HG02938 (cell line): ENCODE measurements around the gene GPR82.
"Not testable (repeated sequence)": the region's sequence is repeated elsewhere in the genome, so short reads cannot be mapped to it uniquely, and the experiment has no call there.

Experiments
- ATAC-seq: cut with Tn5 transposase; IDR thresholded peaks from one replicate; pipeline ENCODE4 v1.9.1; 2021; ENCODE audit warnings: mild to moderate bottlenecking, moderate library complexity; ENCODE audit not compliant: unreplicated experiment

Gene GPR82

DNA sequence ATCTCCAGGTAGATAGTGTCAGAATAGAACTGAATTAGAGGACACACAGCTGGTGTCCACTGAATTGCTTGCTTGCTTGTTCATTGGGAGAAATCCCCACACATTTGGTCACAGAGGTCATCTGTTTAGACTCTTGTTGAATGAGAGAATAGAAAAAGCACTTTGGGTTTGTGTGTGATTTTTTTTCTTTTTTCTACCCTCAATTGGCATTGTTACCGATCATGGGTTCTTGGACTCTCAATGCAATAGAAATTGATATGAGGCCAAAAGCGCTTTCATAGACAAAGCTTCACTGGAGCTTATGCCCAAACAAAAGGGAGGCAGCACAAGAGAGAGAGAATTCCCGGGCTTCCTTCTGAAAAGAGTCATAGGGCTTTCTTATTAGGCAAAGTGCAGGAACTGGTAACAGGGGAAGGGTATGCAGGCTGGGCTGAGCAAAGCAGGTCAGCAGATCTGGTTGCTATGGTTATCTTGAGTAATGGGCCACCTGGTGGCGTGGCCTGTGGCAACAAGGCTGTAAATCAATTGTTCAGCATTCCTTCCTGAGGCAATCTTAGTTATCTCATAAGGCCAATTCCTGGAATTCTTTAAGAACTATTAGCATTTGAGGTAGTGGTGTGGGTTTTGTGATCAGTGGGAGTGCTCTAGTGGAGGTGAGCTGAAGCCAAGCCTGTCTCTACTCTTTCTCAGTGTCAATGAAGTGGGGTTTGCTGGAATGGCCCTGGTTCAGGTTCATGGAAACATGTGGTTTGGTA lies 5.3 kb upstream of the GPR82 start:
- no peak for ATAC-seq

DNA sequence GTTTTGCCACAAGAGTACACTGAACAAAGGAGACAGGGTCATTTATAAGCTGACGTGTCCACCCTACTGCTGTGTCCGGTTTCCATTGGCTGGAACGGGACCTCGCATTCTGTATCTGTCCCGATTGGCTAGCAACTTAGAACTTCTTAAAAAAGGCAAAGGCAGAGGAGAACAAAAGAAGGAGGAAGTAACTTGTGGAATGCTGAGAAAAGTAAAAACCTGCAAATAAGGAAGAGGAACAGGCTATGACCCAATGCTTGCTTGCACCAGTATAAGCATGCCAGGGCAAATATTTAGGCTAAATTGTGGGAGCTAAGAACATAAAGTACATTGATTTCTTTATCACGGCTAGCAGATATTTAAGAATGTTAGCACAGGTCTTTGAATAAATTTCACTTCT lies 4.4 kb upstream of the GPR82 start:
- not testable (repeated sequence) for ATAC-seq

DNA sequence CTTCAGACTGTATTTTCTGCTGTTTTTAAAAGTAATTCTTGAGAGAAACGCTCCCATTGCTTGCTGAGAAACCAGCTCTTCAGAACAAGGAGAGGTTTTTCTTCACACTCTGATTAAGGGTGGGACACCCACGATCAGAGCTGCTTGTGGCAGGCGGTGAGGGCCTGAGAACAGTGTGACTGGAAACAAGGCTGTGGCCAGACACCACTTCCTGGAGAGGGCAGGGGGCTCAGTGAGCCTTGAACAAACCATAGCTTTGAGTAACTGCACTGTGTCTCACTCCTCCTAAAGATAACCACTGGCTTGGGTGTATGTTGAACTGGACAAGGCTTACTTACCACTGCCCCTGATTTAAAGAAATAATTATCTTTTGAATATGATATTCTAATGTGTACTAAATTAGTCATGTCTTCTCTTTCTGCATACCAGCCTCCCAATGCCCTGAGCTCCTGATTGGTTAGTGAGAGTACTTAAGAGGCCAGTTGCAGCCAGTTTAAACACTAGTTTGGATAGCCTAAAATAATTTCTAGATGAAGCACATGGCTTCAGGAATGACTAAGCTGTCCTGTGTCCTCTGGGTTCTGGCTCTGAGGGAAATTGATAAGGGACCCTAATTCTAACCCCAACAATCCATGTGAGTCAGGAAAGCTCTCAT lies 3.7 kb upstream of the GPR82 start:
- ATAC-seq = peak; percentile 96

DNA sequence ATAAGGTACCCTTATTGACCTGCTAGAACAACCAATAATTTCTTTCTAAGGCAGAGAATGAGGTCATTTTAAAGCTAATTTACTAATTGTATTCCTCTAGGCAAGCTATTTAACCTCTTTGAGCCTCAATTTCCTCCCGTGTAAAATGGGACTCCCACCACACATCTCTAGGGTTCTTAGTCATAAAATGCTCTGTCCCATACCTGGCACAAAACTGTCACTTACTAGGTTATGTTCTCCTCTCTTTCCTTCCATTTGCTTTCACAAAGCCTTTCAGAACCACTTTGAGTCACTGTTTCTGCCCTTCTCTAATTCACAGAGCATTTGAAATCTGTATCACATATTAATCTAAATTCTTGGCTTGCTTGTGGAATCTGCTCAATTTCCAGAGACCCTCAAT lies 2.4 kb upstream of the GPR82 start:
- ATAC-seq = no peak

DNA sequence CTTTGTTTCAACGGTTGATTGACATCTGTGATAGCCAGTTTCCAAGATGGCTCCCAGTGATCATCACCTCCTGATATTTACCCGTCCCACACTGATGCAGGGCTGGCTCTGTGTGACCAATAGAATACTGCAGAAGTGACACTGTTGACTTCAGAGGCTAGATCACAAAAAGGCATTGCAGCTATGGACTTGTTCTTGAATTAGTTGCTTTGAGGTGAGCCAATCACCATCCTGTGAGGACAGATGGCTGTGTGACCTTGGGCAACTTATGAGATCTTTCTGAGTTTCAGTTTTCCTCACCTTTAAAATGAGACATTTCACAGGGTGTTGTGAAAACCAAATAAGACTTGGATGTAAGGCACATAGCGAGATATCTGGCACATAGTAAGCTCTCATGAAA lies 1.8 kb upstream of the GPR82 start:
- ATAC-seq = no peak

DNA sequence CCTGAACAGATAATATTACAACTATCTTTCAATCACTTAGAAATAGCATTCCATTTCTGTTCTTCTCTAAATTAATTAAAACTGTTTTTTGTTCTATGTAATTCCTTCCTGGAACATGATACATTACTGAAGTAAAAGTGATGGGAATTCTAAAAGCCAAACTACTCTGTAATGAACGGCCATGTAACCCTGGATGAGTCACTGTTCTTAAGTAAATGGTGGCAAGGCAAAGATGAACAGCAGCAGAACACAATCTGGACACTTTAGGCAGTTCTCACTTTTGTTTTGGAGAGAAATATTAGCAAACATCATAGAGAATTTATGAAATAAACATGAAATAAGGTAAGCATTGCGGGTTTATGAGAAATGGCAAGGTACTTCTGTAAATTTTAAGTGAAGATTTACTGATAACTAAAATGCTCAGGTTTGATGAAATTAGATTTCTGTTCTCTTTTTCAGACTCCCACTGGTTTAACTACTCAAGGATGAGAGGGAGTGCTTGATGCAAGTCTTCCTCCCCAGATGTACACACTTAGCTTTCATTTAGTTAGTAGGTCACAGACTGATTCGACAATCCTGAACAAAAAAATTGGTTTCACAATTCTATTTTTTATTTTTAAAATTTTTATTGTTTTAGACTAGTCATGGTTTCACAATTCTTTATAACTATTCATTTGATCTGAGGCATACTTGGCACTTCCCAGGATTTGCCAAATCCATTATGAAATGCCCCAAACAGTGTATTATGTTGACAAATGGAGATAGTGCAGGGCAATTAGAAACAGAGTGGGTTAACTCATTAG lies 964 bp upstream of the GPR82 start:
- ATAC-seq = no peak

DNA sequence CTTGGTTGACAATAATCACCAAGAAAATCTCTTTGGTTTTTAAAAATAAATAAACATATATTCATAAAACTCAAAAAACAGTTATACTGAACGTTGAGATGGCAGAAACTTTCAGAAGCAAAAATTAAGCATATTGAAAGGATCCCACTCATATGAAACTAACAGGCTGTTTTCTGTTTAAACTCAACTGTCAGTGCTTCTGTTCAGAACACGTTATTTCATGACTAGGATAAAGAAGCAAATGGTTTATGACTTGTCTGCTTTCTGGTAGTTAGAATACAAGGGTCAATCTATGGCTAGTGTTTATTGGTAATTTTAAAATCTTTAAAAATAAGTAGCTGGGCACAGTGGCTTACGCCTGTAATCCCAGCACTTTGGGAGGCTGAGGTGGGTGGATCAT lies 4.1 kb downstream of the GPR82 start:
- no peak for ATAC-seq

DNA sequence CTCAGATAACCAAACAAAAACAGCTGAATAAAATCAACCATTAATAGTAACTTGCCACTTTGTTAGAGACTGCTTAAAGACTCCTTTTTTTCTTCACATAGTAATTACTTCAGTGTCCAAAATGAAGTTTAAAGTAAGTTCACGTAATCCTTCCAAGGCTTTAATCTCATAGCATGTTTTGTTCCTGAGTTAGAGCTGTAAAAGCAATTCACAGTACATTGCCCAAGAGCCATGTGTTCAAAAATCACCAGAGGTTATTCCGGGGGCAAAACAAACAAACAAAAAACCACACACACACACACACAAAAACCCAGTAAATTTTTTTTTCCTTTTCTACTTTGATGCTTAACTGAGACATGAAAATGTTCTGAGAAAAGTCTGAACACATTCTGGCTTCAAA lies 6.1 kb downstream of the GPR82 start:
- ATAC-seq = no peak

DNA sequence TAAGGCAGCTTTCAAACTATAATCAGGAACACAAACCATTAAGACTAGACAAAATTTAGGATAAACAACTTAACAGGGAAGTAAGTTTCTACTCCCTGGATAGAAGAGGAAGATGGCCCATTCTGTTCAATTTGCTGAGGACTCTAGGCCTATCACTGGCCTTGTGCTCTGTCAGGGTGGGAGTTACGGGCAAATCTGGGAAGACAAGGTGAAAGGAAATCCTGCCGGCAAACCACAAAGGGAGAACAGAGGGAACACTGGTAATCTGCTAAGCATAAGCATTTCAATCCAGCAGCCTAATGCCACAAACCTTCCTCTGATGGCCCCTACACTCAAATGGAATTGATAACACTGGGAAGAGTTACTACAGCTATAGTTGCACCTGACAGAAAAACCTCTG lies 8.3 kb downstream of the GPR82 start:
- ATAC-seq = no peak

DNA sequence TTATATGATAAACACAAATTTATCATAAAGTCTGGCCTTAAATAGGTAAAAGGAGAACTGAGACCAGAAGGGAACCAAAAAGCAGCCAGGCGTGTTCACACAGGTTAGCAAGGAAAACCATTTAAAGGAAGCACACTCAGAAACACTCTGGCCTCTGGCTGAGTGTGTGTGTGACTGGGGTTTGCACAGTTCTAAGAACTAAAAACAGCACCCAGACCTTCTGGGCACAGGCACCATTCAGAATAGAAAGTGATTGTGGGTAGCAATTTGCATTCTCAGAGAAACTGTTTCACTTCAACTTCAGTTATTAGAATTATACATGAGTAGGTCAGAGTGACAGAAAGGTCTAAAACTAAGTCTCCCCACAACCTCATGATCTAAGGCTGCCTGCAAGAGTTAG lies 10.0 kb downstream of the GPR82 start:
- peak; percentile 96 for ATAC-seq

DNA sequence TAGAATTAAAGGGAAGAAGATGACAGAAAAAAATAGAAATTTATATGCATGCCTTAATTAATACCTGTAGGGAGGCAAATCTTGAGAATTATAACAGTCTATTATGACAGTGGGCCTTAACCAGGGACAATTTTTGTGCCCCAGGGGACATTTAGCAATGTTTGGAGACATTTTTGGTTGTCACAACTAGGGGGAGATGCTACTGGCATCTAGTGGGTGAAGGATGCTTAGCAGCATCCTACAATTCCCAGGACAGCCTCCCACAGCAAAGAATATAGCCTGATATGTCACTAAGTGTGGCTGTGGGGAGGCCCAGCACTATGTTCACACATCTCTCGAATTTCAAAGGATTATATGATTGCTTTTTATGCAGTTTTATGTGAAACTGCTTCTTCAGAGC lies 10.5 kb downstream of the GPR82 start:
- ATAC-seq = no peak

DNA sequence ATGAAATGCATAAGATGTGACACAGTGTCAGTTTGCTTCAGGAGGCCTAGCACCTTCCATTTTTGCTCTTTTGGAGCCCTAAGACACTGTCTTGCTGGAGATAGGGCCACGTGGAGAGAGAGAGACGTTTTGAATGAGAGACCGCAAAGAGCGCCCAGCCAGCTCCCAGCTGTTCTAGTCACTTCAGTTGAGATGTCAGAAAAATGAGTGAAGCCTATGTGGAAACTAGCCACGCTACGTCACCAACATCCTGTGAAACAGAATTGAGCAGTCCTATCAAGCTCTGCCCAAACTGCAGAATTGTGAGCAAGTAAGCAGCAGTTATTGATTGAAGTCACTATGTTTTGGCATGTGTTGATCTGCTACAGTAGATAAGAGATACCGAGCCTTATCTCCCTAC lies 13.1 kb downstream of the GPR82 start:
- no peak for ATAC-seq

DNA sequence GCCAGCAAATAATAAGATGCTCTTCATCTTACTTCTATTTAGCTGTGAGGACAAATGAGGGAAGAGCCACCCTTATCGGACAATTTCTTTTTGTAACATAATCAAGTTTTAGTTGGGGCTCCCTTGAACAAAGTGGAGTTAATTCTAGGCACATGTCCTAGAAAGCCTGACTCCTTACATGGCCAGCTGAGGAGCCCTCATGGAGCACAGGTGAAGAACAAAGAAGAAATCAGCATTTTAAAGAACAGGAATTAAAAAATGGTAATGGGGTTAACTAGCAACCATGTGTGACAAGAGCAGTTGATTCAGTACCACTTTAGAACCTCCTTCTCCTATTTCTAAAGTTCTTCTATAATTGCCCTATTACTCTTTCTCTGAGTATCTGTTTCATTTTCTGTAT lies 15.9 kb downstream of the GPR82 start:
- ATAC-seq = no peak

DNA sequence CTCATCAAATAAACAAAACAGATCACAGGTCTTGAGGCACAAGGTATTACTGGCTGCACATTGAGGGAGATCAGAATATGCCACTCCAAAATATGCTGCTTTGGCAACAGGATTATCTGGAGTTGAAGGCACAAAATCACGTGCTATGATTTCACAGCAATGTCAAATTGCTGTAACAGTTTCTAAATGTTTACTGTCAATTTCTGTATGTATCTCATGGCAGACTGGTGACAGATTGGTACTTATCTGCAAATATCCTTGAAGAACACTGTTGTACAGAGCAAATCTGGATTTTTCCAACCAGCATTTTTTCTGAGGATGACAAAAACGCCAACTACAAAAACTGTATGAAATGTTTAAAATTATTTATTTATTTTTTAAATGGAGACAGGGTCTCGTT lies 26.7 kb downstream of the GPR82 start:
- ATAC-seq = no peak

DNA sequence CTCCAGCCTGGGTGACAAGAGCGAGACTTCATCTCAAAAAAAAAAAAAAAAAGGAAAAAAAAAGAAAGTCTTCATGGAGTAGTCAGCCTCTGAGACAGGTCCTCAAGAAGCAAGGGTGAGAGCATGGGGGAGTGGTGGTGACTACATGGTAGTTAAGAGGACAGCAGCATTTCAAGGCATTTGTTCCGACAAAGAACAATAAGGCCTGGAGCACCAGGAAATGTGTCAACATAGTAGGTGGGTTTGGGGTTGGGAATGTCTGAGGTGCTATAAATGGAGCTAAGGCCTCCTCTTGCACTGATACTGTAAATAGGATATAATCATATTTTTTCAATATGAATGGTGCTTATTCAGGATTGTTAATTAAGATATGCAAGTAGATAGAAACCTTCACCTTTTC lies 34.4 kb downstream of the GPR82 start:
- no peak for ATAC-seq

DNA sequence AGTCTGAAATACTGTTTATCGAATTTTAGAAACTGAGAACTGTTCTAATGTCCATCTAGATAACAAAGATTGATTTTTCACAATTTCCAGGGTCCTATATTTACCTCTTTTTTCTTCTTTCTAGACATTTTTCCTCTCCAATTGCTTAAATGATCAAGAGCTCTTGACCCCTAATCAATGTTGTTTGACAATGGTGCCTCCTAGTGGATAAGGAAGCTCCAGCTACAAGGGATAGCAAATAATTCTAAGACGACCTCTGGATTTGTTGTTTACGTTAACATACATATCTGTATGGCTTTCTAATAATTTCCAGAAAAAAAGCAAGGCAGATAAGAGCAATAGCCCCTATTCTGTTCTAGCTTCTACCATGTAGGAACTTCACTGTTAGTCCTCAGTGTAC lies 35.8 kb downstream of the GPR82 start:
- ATAC-seq = no peak

DNA sequence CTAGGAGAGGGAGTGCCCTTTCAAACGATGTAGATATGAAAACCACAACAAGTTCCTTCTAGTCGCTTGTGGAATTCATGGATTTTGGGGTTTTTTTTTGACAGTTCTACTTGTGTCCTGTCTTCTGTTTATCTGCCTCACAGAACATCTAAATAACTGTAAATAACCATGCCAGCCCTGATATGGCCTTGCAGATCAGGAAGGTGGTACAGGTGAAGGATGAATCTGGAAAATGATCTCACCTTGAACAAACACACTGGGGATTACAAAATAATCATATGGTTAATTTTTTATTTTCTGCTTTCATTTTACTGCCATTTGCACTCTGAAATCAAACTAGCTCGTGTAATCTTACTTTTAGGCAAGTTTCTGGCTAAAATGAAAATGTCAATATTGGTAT lies 37.2 kb downstream of the GPR82 start:
- ATAC-seq = no peak

DNA sequence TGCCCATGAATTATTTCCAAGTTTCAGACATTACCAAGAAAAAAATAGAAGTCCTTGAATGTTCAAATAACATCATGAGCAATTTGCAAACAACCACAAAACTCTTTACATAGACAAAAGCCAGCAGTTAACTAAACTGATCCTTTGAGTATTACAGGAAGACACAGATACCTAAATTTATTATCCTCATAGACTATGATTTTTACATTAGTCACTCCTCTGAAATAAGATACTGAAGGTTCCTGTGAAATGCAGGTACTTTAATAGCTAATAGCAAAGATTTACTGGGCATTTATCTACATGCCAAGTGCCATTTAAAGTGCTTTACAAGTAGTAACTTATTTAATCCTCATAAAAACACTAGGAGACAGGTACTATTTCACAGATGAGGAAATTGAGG lies 37.7 kb downstream of the GPR82 start:
- ATAC-seq = no peak

DNA sequence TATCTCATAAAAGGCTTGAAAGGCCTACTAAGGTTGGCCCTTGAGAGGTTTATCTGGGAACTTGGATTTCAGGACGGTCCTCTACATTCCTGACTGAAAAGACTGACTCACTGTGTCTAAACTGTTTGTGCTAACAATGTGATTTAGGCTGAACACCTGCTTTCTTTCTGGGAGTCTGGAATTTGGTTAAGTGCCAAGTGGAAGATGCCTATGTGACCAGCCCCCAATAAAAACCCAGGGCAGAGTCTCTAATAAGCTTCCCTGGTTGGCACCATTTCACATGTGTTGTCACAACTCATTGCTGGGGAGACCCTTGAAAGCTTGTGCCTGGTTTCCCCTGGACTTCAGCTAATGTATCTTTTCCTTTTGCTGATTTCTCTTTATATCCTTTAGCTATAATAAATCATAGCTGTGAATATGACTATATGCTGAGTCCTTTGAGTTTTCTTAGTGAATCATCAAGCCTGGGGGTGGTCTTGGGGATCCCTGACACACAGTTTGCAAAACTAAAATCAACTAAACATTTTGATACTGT lies 55.1 kb downstream of the GPR82 start:
- no peak for ATAC-seq
